A673 (cell line): ENCODE results near the gene ZBED3.

Experiments
- EZH2 ChIP-seq: fragments of 200-600 bp; sonication (generic); IDR thresholded peaks from 2 replicates; pipeline ENCODE4 v1.6.1; 2017; ENCODE audit warnings: borderline replicate concordance, low read depth, mild to moderate bottlenecking, mixed read lengths, antibody characterized with exemption, low read length; ENCODE audit not compliant: poor library complexity, severe bottlenecking
- TF ChIP-seq, protein P1 (sequence below): fragments of 300-800, 200-600 bp; sonication (generic); conservative IDR thresholded peaks from 2 replicates; pipeline ENCODE4 v1.5.1; 2017; ENCODE audit warnings: low read depth, mild to moderate bottlenecking, antibody characterized with exemption, low read length, moderate library complexity, mixed read lengths

DNA sequence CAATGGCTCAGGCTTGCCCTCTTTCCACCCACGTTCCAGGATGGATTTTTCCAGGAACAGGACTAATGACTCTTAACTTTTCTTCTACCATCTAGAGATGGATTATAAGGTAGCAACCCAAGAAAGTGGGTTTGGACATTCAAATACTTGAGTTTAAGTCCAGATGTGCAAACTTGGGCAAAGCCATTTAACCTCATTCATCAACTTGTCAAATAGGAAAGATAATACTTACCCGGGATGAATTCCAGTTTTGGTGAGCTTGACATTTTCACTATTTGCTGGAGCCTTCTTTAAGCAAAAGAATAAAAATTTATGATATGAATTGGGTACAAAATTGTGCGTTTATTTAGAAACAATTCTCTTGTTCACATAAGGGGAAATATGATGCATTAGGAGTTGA is 44.3 kb upstream of the ZBED3 start:
- TF ChIP-seq, protein P1, sequence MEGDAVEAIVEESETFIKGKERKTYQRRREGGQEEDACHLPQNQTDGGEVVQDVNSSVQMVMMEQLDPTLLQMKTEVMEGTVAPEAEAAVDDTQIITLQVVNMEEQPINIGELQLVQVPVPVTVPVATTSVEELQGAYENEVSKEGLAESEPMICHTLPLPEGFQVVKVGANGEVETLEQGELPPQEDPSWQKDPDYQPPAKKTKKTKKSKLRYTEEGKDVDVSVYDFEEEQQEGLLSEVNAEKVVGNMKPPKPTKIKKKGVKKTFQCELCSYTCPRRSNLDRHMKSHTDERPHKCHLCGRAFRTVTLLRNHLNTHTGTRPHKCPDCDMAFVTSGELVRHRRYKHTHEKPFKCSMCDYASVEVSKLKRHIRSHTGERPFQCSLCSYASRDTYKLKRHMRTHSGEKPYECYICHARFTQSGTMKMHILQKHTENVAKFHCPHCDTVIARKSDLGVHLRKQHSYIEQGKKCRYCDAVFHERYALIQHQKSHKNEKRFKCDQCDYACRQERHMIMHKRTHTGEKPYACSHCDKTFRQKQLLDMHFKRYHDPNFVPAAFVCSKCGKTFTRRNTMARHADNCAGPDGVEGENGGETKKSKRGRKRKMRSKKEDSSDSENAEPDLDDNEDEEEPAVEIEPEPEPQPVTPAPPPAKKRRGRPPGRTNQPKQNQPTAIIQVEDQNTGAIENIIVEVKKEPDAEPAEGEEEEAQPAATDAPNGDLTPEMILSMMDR, result no peak
- no peak for TF ChIP-seq EZH2
